ENCODE measurements around the gene DNALI1. TPM values are rescaled to one million over a fixed set of nuclear protein-coding genes. Genes with fewer than 3 reads are reported as not detected.

DNALI1 gene
- total RNA-seq, 2 donors from 2014 or later = 2.6 to 6.5 TPM

DNA sequence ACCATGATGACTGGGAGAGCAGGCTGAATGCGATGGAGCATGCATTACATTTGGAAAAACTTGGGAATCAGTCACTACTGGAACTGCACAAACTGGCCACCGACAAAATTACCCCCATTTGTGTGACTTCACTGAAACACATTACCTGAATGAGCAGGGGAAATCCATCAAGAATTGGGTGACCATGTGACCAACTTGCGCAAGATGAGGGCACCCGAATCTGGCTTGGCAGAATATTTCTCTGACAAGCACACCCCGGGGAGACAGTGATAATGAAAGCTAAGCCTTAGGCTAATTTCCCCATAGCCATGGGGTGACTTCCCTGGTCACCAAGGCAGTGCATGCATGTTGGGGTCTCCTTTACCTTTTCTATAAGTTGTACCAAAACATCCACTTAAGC lies 11.7 kb upstream of the DNALI1 start:
- H3K27ac ChIP-seq = no peak overlapping the region
- no peak for DNase-seq (ENCODE audit: low spot score)
- no peaks in the 10 kb centered on the region for H3K9me3 ChIP-seq
- peaks cover 50% of the 10 kb centered on the region for H3K36me3 ChIP-seq
- no peak for TF ChIP-seq CTCF (IDR thresholded peaks at IDR 0.05)
- H3K4me3 ChIP-seq = no peak overlapping the region
- ATAC-seq (ENCODE audit: insufficient number of reproducible peaks, low FRiP score, low read depth) = no peak
- no peaks in the 10 kb centered on the region for H3K4me1 ChIP-seq (ENCODE audit: control insufficient read depth in 1 of 2, low read depth in 2 of 2)
- H3K27me3 ChIP-seq (replicated peaks; ENCODE audit: insufficient read depth) = no peaks in the 10 kb centered on the region

DNA sequence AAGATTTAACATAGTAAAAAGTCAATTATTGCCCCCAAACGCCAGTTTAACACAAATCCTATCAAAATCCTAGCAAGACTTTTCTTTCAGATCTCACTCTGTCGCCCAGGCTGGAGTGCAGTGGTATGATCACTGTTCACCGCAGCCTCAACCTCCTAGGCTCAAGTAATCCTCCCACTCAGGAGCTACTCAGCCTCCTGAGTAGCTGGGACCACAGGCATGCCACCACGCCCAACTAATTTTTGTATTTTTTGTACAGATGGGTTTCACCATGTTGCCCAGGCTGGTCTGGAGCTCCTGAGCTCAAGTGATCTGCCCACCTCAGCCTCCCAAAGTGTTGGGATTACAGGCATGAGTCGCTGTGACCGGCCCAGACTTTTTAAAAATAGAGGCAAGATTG lies 7.4 kb upstream of the DNALI1 start:
- Histone ChIP-seq H3K27me3 (replicated peaks; ENCODE audit: insufficient read depth) (no peaks in the 10 kb centered on the region), H3K36me3 (peaks cover 36% of the 10 kb centered on the region), H3K4me3 (no peak overlapping the region), H3K4me1 (ENCODE audit: control insufficient read depth in 1 of 2, low read depth in 2 of 2) (peaks cover 9 to 17% of the 10 kb centered on the region in 2 donors), H3K9me3 (no peaks in the 10 kb centered on the region), H3K27ac (no peak overlapping the region)
- ATAC-seq (ENCODE audit: insufficient number of reproducible peaks, low FRiP score, low read depth) = no peak
- DNase-seq (ENCODE audit: low spot score) = no peak
- no peak for TF ChIP-seq CTCF (IDR thresholded peaks at IDR 0.05)

DNA sequence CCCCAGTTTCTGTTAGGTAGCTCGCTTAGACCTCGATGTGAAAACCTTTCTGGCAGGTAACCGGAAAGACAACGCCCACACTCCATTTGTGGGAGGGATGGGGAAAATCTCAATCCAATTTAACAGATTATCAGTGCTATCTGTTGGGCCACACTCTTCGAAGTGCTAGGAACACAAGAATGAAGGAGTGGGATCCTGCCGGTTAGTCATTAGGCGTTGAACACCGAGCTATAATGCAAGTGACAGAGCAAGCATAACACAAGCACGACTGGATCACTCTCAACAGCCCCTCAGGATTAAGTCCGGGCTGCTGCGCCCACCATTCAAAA lies 3.2 kb upstream of the DNALI1 start:
- peak overlapping the region; percentile 88 to 89 for H3K27ac ChIP-seq
- no peak for ATAC-seq (ENCODE audit: insufficient number of reproducible peaks, low FRiP score, low read depth)
- peaks cover 9 to 35% of the 10 kb centered on the region in 2 donors for H3K4me1 ChIP-seq (ENCODE audit: control insufficient read depth in 1 of 2, low read depth in 2 of 2)

DNA sequence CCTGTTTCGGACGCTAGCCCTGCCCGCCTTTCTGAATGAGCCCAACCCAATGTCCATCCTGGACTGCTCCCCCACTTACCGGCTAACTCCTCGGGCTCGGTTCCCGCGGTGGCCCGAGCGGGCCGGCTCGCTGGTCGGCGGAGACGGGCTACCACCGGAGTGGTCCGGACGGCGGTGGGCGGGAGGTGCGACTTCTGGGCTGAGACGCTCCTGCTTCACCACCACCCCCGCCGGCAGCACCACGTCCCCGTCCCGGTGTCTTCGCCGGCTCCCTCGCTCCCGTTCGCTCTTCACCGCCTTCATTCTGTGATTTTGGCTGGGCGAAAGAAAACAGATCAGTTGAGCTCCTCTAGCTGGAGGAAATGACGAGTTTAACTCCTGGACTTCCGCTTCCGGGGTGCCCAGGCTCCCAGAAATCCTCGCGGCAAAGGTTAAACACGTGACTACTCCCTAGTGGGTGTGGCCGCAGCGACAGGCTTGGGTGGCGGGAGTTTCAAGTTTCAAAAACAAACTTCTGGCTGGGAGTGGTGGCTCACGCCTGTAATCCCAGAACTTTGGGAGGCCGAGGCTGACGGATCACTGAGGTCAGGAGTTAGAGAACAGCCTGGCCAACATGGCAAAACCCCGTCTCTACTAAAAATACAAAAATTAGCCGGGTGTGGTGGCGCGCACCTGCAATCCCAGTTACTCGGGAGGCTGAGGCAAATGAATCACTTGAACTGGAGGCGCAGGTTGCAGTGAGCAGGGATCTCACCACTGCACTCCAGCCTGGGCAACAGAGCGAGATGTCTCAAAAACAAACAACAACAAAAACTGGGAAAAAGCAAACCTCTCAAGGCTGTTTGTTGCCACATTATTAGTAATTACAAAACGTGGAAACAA lies 2.6 kb upstream of the DNALI1 start, which contains the start of gene SNIP1:
TSS of gene SNIP1 (minus strand) at position 367 of the 882 bp plus-strand sequence. CDS start at position 303, 64 bp downstream.
- Histone ChIP-seq H3K27ac (peak within 1 kb of the TSS; percentile 88 to 89), H3K27me3 (replicated peaks; ENCODE audit: insufficient read depth) (no peaks in the 10 kb centered on the region), H3K36me3 (peaks cover 8% of the 10 kb centered on the region), H3K4me3 (peak within 1 kb of the TSS; percentile 93), H3K9me3 (no peaks in the 10 kb centered on the region), H3K4me1 (ENCODE audit: control insufficient read depth in 1 of 2, low read depth in 2 of 2) (peaks cover 9 to 35% of the 10 kb centered on the region in 2 donors)
- ATAC-seq (ENCODE audit: insufficient number of reproducible peaks, low FRiP score, low read depth) (peak; percentile 69), DNase-seq (ENCODE audit: low spot score) (peak; percentile 69)
- no peak for TF ChIP-seq CTCF (IDR thresholded peaks at IDR 0.05)

More for the DNA sequence above, 3.2 kb upstream of the DNALI1 start:
- Histone ChIP-seq H3K36me3 (peaks cover 12% of the 10 kb centered on the region), H3K27me3 (replicated peaks; ENCODE audit: insufficient read depth) (no peaks in the 10 kb centered on the region), H3K9me3 (no peaks in the 10 kb centered on the region), H3K4me3 (peak overlapping the region; percentile 93)
- DNase-seq (ENCODE audit: low spot score) = no peak
- TF ChIP-seq CTCF (IDR thresholded peaks at IDR 0.05) = no peak

- no peak for DNase-seq (ENCODE audit: low spot score)
Observed at GRCh38 chr1:37557402-37557801, 662 bp downstream of the DNALI1 start.

More at GRCh38 chr1:37557402-37557801, 662 bp downstream of the DNALI1 start:
- Histone ChIP-seq H3K36me3 (no peaks in the 10 kb centered on the region), H3K27me3 (replicated peaks; ENCODE audit: insufficient read depth) (no peaks in the 10 kb centered on the region), H3K4me1 (ENCODE audit: control insufficient read depth in 1 of 2, low read depth in 2 of 2) (peaks cover 9 to 30% of the 10 kb centered on the region in 2 donors), H3K9me3 (no peaks in the 10 kb centered on the region), H3K27ac (peak overlapping the region in 1 of 2 donors; percentile 70), H3K4me3 (peak overlapping the region; percentile 65)
- TF ChIP-seq CTCF (IDR thresholded peaks at IDR 0.05) = no peak
- no peak for ATAC-seq (ENCODE audit: insufficient number of reproducible peaks, low FRiP score, low read depth)

Measured in thoracic aorta (tissue), 2 donors.